ENCODE data around the gene OTUD7B. TPM values are rescaled to one million over a fixed set of nuclear protein-coding genes. Genes with fewer than 3 reads are reported as not detected.

Gene OTUD7B
- total RNA-seq, 1 donor from 2014 or later = 28.3 TPM

- TF ChIP-seq CTCF (conservative IDR thresholded peaks at IDR 0.05) = no peak
- Mint-ChIP-seq H3K27ac (ENCODE audit: unreplicated experiment) (peak overlapping the region; percentile 13), H3K4me1 (peaks cover 23% of the 10 kb centered on the region), H3K4me3 (no peak overlapping the region), H3K27me3 (ENCODE audit: low read depth) (no peaks in the 10 kb centered on the region), H3K9me3 (no peaks in the 10 kb centered on the region), H3K36me3 (ENCODE audit: low read depth) (peaks cover 16% of the 10 kb centered on the region)
- no peak for DNase-seq (ENCODE audit: low read depth, low spot score)
Observed at GRCh38 chr1:150003801-150004200, 6.7 kb downstream of the OTUD7B start.

- peaks cover 16% of the 10 kb centered on the region for H3K36me3 Mint-ChIP-seq (ENCODE audit: low read depth)
- no peaks in the 10 kb centered on the region for H3K27me3 Mint-ChIP-seq (ENCODE audit: low read depth)
- H3K4me1 Mint-ChIP-seq = peaks cover 7% of the 10 kb centered on the region
- no peak for TF ChIP-seq CTCF (conservative IDR thresholded peaks at IDR 0.05)
- no peak overlapping the region for H3K27ac Mint-ChIP-seq (ENCODE audit: unreplicated experiment)
- no peak overlapping the region for H3K4me3 Mint-ChIP-seq
- no peaks in the 10 kb centered on the region for H3K9me3 Mint-ChIP-seq
- no peak for DNase-seq (ENCODE audit: low read depth, low spot score)
Observed at GRCh38 chr1:150002217-150002616, 8.3 kb downstream of the OTUD7B start.

- DNase-seq (ENCODE audit: low read depth, low spot score) = no peak
- Mint-ChIP-seq H3K27me3 (ENCODE audit: low read depth) (no peaks in the 10 kb centered on the region), H3K4me1 (no peaks in the 10 kb centered on the region), H3K4me3 (no peak overlapping the region), H3K27ac (ENCODE audit: unreplicated experiment) (no peak overlapping the region), H3K9me3 (no peaks in the 10 kb centered on the region), H3K36me3 (ENCODE audit: low read depth) (peaks cover 16% of the 10 kb centered on the region)
- no peak for TF ChIP-seq CTCF (conservative IDR thresholded peaks at IDR 0.05)
Observed at GRCh38 chr1:150001415-150001814, 9.1 kb downstream of the OTUD7B start.

- Mint-ChIP-seq H3K9me3 (no peaks in the 10 kb centered on the region), H3K27ac (ENCODE audit: unreplicated experiment) (no peak overlapping the region), H3K27me3 (ENCODE audit: low read depth) (no peaks in the 10 kb centered on the region), H3K4me1 (peaks cover 8% of the 10 kb centered on the region), H3K36me3 (ENCODE audit: low read depth) (peaks cover 3% of the 10 kb centered on the region), H3K4me3 (no peak overlapping the region)
- DNase-seq (ENCODE audit: low read depth, low spot score) = no peak
- TF ChIP-seq CTCF (conservative IDR thresholded peaks at IDR 0.05) = no peak
Observed at GRCh38 chr1:149997585-149998262, 12.8 kb downstream of the OTUD7B start.

GRCh38 chr1:149995927-149996326, 14.6 kb downstream of the OTUD7B start:
- Mint-ChIP-seq H3K9me3 (no peaks in the 10 kb centered on the region), H3K27ac (ENCODE audit: unreplicated experiment) (no peak overlapping the region), H3K36me3 (ENCODE audit: low read depth) (no peaks in the 10 kb centered on the region), H3K4me3 (no peak overlapping the region), H3K27me3 (ENCODE audit: low read depth) (no peaks in the 10 kb centered on the region), H3K4me1 (peaks cover 8% of the 10 kb centered on the region)
- no peak for TF ChIP-seq CTCF (conservative IDR thresholded peaks at IDR 0.05)
- no peak for DNase-seq (ENCODE audit: low read depth, low spot score)
